Fibroblast of lung (primary cell): ENCODE data around the gene SCRT2. TPM values are rescaled to one million over a fixed set of nuclear protein-coding genes. Genes with fewer than 3 reads are reported as not detected.

Source experiments
- DNase-seq, 2 donors: peaks; one replicate each; pipeline versions ENCODE4 v3.0.0 to v3.0.0-alpha.2; 2010; ENCODE audit warnings: low read depth in 2 of 2
- H2AFZ ChIP-seq: 2 replicates; pipeline ENCODE4 v1.5.1; 2012; ENCODE audit warnings: low read length, control low read depth, inconsistent platforms
- H3K27ac ChIP-seq: 2 replicates; pipeline ENCODE4 v1.5.1; 2011; ENCODE audit warnings: low read length, control low read depth; ENCODE audit not compliant: insufficient read depth
- H3K27me3 ChIP-seq: 2 replicates; pipeline ENCODE4 v1.5.1; 2011; ENCODE audit warnings: mild to moderate bottlenecking, low read length; ENCODE audit not compliant: control insufficient read depth, insufficient read depth
- H3K36me3 ChIP-seq: 2 replicates; pipeline ENCODE4 v1.5.1; 2011; ENCODE audit warnings: low read length; ENCODE audit not compliant: control insufficient read depth, insufficient read depth
- H3K4me1 ChIP-seq: 2 replicates; pipeline ENCODE4 v1.5.1; 2011; ENCODE audit warnings: low read length; ENCODE audit not compliant: control insufficient read depth, insufficient read depth; ENCODE audit errors: extremely low read depth
- H3K4me2 ChIP-seq: 2 replicates; pipeline ENCODE4 v1.5.1; 2011; ENCODE audit warnings: low read length, control low read depth; ENCODE audit not compliant: insufficient read depth; ENCODE audit errors: extremely low read depth
- H3K4me3 ChIP-seq, 4 experiments: fragments of 200-600 bp in 1 of 4; sonication (generic) in 1 of 4; replicated peaks in 1 of 4; 2 replicates each; pipeline ENCODE4 v1.5.1; 2011 to 2016; ENCODE audit warnings: low read length in 4 of 4, low read depth in 3 of 4, mild to moderate bottlenecking in 3 of 4, control low read depth in 2 of 4, inconsistent platforms in 1 of 4, mixed read lengths in 1 of 4; ENCODE audit not compliant: insufficient read depth in 1 of 4; ENCODE audit errors: control extremely low read depth in 1 of 4
- H3K79me2 ChIP-seq: 2 replicates; pipeline ENCODE4 v1.5.1; 2012; ENCODE audit warnings: mild to moderate bottlenecking, low read length, inconsistent platforms; ENCODE audit not compliant: control insufficient read depth, insufficient read depth
- H3K9ac ChIP-seq: 2 replicates; pipeline ENCODE4 v1.5.1; 2011; ENCODE audit warnings: mild to moderate bottlenecking, low read length, control low read depth; ENCODE audit not compliant: insufficient read depth
- H3K9me3 ChIP-seq: 2 replicates; pipeline ENCODE4 v1.5.1; 2012; ENCODE audit warnings: low read depth, low read length; ENCODE audit not compliant: control insufficient read depth, insufficient read depth
- H4K20me1 ChIP-seq: 2 replicates; pipeline ENCODE4 v1.5.1; 2011; ENCODE audit warnings: low read length; ENCODE audit not compliant: control insufficient read depth, insufficient read depth; ENCODE audit errors: extremely low read depth
- CTCF ChIP-seq, 2 donors: IDR thresholded peaks in 1 of 2; conservative IDR thresholded peaks in 1 of 2; 1 replicate in 1 of 2; 2 replicates in 1 of 2; pipeline ENCODE4 v1.5.1; 2011 to 2012; ENCODE audit warnings: low read length in 2 of 2, control low read depth in 1 of 2, inconsistent platforms in 1 of 2, low read depth in 1 of 2, mild to moderate bottlenecking in 1 of 2
- EZH2 ChIP-seq: IDR thresholded peaks from 2 replicates; pipeline ENCODE4 v1.5.1; 2012; ENCODE audit warnings: low read length, control low read depth, mild to moderate bottlenecking; ENCODE audit errors: missing control alignments
- polyA plus RNA-seq, 2 donors: library from polyadenylated mRNA; depleted of rRNA in 1 of 2; stranded (reverse) in 1 of 2; unstranded in 1 of 2; fragments of >200 nt; gene quantifications; 2 replicates each; pipeline ENCODE4 v1.2.1, GENCODE V29; 2011 to 2012; ENCODE audit warnings: missing spikeins in 1 of 2
- total RNA-seq: library from RNA; depleted of rRNA; stranded (reverse); fragments of >200 nt; gene quantifications from 2 replicates; pipeline ENCODE4 v1.2.1, GENCODE V29; 2014

Gene SCRT2
- total and polyA plus RNA-seq, 2 donors (not counting 1 experiment from before 2014, with no cell fraction given): not detected

- H4K20me1 ChIP-seq: no peaks in the 10 kb centered on the region
- no peaks in the 10 kb centered on the region for H3K79me2 ChIP-seq
These were observed 2.0 kb downstream of the SCRT2 start for GRCh38 chr20:673603-674001.

GRCh38 chr20:672963-673602 lies 2.5 kb downstream of the SCRT2 start:
- H3K27me3 ChIP-seq: peaks cover 60% of the 10 kb centered on the region
- no peaks in the 10 kb centered on the region for H3K79me2 ChIP-seq
- H3K4me3 ChIP-seq: no peak overlapping the region
- no peaks in the 10 kb centered on the region for H4K20me1 ChIP-seq
- H3K4me1 ChIP-seq: no peaks in the 10 kb centered on the region
- no peak overlapping the region for H3K27ac ChIP-seq
- no peaks in the 10 kb centered on the region for H3K9me3 ChIP-seq
- DNase-seq: no peak
- no peak overlapping the region for H3K9ac ChIP-seq
- H2AFZ ChIP-seq: no peak overlapping the region
- TF ChIP-seq EZH2 (no peak), CTCF (conservative IDR thresholded peaks at IDR 0.05 in 1 of 2, IDR thresholded peaks at IDR 0.05 in 1 of 2; ENCODE audit: low read depth in 1 of 2, low read length in 2 of 2) (peak in 1 of 2 donors; percentile 22)
- H3K4me2 ChIP-seq: no peak overlapping the region
- no peaks in the 10 kb centered on the region for H3K36me3 ChIP-seq

More at GRCh38 chr20:673603-674001, 2.0 kb downstream of the SCRT2 start:
- Histone ChIP-seq H3K4me3 (no peak overlapping the region), H3K27ac (no peak overlapping the region), H2AFZ (no peak overlapping the region), H3K27me3 (peaks cover 55% of the 10 kb centered on the region), H3K9ac (no peak overlapping the region), H3K4me1 (no peaks in the 10 kb centered on the region), H3K36me3 (no peaks in the 10 kb centered on the region), H3K4me2 (no peak overlapping the region), H3K9me3 (no peaks in the 10 kb centered on the region)
- TF ChIP-seq CTCF (conservative IDR thresholded peaks at IDR 0.05 in 1 of 2, IDR thresholded peaks at IDR 0.05 in 1 of 2; ENCODE audit: low read depth in 1 of 2, low read length in 2 of 2): no peak
- TF ChIP-seq EZH2: no peak
- DNase-seq: no peak

- Histone ChIP-seq H3K27me3 (peaks cover 59% of the 10 kb centered on the region), H3K4me3 (no peak overlapping the region), H4K20me1 (no peaks in the 10 kb centered on the region), H3K4me2 (no peak overlapping the region), H3K27ac (no peak overlapping the region), H3K79me2 (no peaks in the 10 kb centered on the region), H3K4me1 (no peaks in the 10 kb centered on the region), H3K9ac (no peak overlapping the region), H2AFZ (no peak overlapping the region), H3K36me3 (no peaks in the 10 kb centered on the region), H3K9me3 (no peaks in the 10 kb centered on the region)
- no peak for DNase-seq
- TF ChIP-seq EZH2 (no peak), CTCF (conservative IDR thresholded peaks at IDR 0.05 in 1 of 2, IDR thresholded peaks at IDR 0.05 in 1 of 2; ENCODE audit: low read depth in 1 of 2, low read length in 2 of 2) (no peak)
These were observed 4.2 kb downstream of the SCRT2 start for GRCh38 chr20:671252-672030.
